CD8-positive, alpha-beta memory T cell (primary cell): ENCODE measurements around the gene ZSCAN10. TPM values are rescaled to one million over a fixed set of nuclear protein-coding genes. Genes with fewer than 3 reads are reported as not detected.

Source experiments
- CTCF ChIA-PET: fragments of 350-600 bp; sonication (Branson Sonifier 250); formaldehyde crosslinking; loops from one replicate; lab custom pipeline; 2021; ENCODE audit warnings: antibody characterized with exemption; lab: Charles Lee
- POLR2A ChIA-PET: fragments of 350-600 bp; sonication (Branson Sonifier 250); formaldehyde crosslinking; loops from one replicate; lab custom pipeline; 2021; ENCODE audit warnings: antibody characterized with exemption; lab: Charles Lee
- DNase-seq, 5 donors: peaks; one replicate each; pipeline versions ENCODE4 v3.0.0 to v3.0.0-alpha.2; 2020 to 2022; ENCODE audit warnings: mixed read lengths in 1 of 5
- H3K27ac ChIP-seq: one replicate; pipeline ENCODE4 v1.7.0; 2013; ENCODE audit warnings: low read depth, mild to moderate bottlenecking, low read length, moderate library complexity
- H3K27me3 ChIP-seq: 2 replicates; pipeline ENCODE4 v1.7.0; 2013; ENCODE audit warnings: low read length, mild to moderate bottlenecking; ENCODE audit not compliant: insufficient read depth, poor library complexity, severe bottlenecking
- H3K36me3 ChIP-seq: 2 replicates; pipeline ENCODE4 v1.7.0; 2013; ENCODE audit warnings: mild to moderate bottlenecking, low read length, moderate library complexity; ENCODE audit not compliant: insufficient read depth
- H3K4me1 ChIP-seq: 2 replicates; pipeline ENCODE4 v1.7.0; 2013; ENCODE audit warnings: mild to moderate bottlenecking, low read length, moderate library complexity; ENCODE audit not compliant: insufficient read depth
- H3K4me3 ChIP-seq: 2 replicates; pipeline ENCODE4 v1.7.0; 2013; ENCODE audit warnings: mild to moderate bottlenecking, low read length
- H3K9me3 ChIP-seq: 2 replicates; pipeline ENCODE4 v1.7.0; 2013; ENCODE audit warnings: mild to moderate bottlenecking, low read length
- H3K27ac Mint-ChIP-seq, 8 donors: one replicate each; pipeline ENCODE4 v1.8.0; 2020 to 2021; ENCODE audit warnings: mixed read lengths in 8 of 8, mild to moderate bottlenecking in 6 of 8, inconsistent platforms in 3 of 8, moderate library complexity in 3 of 8
- H3K27me3 Mint-ChIP-seq, 2 donors: one replicate each; pipeline ENCODE4 v1.8.0; 2020 to 2021; ENCODE audit warnings: mixed read lengths in 2 of 2, mild to moderate bottlenecking in 1 of 2, moderate library complexity in 1 of 2
- H3K36me3 Mint-ChIP-seq, 3 donors: one replicate each; pipeline ENCODE4 v1.8.0; 2020 to 2021; ENCODE audit warnings: mixed read lengths in 3 of 3, inconsistent platforms in 1 of 3, mild to moderate bottlenecking in 1 of 3
- H3K4me1 Mint-ChIP-seq, 3 donors: one replicate each; pipeline ENCODE4 v1.8.0; 2020 to 2021; ENCODE audit warnings: mixed read lengths in 3 of 3, inconsistent platforms in 1 of 3, mild to moderate bottlenecking in 1 of 3
- H3K4me3 Mint-ChIP-seq, 7 donors: one replicate each; pipeline ENCODE4 v1.8.0; 2020 to 2021; ENCODE audit warnings: mixed read lengths in 7 of 7, mild to moderate bottlenecking in 6 of 7, moderate library complexity in 4 of 7, inconsistent platforms in 2 of 7
- H3K9me3 Mint-ChIP-seq, 5 donors: one replicate each; pipeline ENCODE4 v1.8.0; 2020 to 2022; ENCODE audit warnings: mixed read lengths in 5 of 5, mild to moderate bottlenecking in 3 of 5, moderate library complexity in 2 of 5, inconsistent platforms in 1 of 5
- polyA plus RNA-seq: library from polyadenylated mRNA; unstranded; fragments of 300-500 nt; fragmentation: Illumina TruSeq; gene quantifications from one replicate; pipeline ENCODE4 v1.2.3, GENCODE V29; 2021
- total RNA-seq, 2 experiments: library from RNA; stranded (reverse); gene quantifications; one replicate each; pipeline ENCODE4 v1.2.3, GENCODE V29; 2021

Gene ZSCAN10
- total RNA-seq (under 1 TPM in 1 of 2 experiments, not detected in 1; 0.15 TPM), polyA plus RNA-seq (not detected)

DNA sequence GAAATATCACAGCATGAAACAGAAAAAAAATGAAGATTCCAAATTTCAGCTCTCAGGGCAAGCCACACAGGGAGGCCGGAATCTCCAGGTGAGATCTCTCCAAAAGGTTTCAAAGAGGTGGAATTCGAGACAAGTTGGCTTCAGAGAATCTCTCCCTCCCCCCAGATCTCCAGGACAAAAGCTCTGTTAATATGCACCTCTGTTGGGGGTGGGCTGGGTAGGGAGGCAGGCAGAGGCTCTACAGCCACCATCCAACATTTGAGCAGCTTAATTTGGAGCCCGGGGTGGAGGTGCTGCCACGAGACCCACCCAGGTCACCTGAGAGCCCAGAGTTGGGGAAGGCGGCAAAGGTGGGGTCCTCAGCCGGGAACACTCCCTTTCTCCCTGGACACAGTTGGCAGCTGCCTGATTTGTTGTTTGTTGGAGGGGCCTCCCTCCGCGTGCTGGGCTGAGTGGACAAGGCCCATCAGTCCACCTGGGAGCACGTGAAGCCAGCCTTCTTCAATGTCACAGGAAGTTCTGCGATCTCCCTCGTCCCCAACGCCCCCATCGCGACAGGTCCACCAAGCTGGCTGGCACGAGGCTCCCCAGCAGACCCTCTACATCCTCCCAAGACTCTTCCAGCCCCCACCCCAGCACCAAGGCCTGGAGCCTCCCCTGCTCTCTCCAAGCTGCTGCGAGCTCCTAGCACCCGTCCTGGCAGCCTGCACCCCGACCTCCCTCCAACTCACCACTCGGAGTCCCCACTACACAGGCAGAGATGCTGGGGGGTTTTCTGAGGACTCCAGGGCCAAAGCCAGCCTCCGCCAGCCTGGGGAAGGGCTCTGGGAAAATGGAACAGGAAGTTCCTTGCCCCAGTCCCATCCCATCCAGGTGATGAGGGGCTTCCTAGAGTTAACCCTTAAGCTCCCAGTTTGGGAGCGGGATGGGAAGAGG is at the start of gene ZSCAN10:
Gene ZSCAN10, minus strand, starts transcription at position 836 of the 936 bp plus-strand sequence. CDS start 6,357 bp downstream, outside the sequence.
- ChIA-PET POLR2A (interaction anchor here (1.0 to 3.9 kb wide), 5 partner anchors 23 to 56 kb away, joined by 3 to 27 read pairs (median 5); partner anchors contain the start of genes IL32 and ZNF213), CTCF (interaction anchor here (0.7 to 20.2 kb wide), 13 partner anchors 10 to 76 kb away, joined by 3 to 278 read pairs (median 4); partner anchors contain the start of genes IL32 and ZNF213)
- Histone ChIP-seq H3K27ac (no peak within 1 kb of the TSS), H3K36me3 (no peaks in the 10 kb centered on the region), H3K4me1 (peaks cover 47% of the 10 kb centered on the region), H3K4me3 (peak within 1 kb of the TSS; percentile 32), H3K9me3 (no peaks in the 10 kb centered on the region), H3K27me3 (no peaks in the 10 kb centered on the region)
- no peak for DNase-seq
- no peaks in the 10 kb centered on the region for H3K9me3 Mint-ChIP-seq
- no peaks in the 10 kb centered on the region for H3K36me3 Mint-ChIP-seq
- peaks cover 45 to 63% (median 45%) of the 10 kb centered on the region in 3 donors for H3K4me1 Mint-ChIP-seq
- peak within 1 kb of the TSS; percentile 27 to 94 (median 90) for H3K27ac Mint-ChIP-seq
- H3K4me3 Mint-ChIP-seq: peak within 1 kb of the TSS; percentile 71 to 87 (median 84)
- H3K27me3 Mint-ChIP-seq: no peaks in the 10 kb centered on the region

DNA sequence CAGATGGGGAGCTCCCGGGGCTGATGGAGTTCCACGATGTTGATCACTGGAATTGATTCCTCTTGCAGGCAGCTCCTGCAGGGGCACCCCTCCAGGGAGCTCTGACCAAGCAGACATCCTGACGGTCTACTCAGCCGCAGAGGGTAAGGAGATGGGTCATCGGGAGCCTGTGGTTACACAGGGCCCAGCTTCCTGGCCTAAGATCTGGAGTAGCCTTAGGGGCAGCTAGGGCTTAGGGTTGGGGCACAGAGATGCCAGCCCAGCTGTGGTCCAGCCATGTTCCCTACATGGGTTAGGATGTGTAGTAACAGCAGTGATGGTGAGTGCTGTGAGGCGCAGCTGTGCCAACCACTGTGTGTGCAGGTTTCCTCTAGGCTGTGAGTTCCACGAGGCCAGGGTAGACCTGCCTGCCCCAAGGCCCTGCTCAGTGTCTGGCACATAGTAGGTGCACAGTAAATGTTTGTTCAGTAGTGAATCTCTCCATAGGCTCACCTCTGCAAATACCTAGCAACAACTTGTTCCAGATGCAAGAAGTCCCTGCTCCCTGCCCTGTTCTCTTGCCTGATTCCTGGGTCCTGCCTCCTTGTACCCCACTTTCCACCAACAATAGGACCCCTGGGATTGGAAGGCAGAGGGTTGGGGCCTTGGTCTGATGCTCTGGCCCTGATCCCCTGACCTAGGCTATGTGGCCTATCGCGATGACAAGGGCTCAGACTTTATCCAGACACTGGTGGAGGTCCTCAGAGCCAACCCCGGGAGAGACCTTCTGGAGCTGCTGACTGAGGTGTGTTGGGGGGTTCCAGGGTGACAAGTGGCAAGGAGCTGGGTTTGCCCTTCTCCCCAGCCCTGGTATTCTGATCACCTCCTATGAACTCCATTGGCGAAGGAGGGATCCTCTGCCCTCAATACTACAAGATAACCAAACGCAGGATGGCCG is 49.4 kb upstream of the ZSCAN10 start:
- Histone ChIP-seq H3K4me3 (no peak overlapping the region), H3K4me1 (peaks cover 24% of the 10 kb centered on the region), H3K27ac (no peak overlapping the region), H3K9me3 (peaks cover 4% of the 10 kb centered on the region), H3K36me3 (no peaks in the 10 kb centered on the region), H3K27me3 (no peaks in the 10 kb centered on the region)
- peak overlapping the region; percentile 26 to 90 (median 86) for H3K4me3 Mint-ChIP-seq
- peaks cover 21 to 35% (median 30%) of the 10 kb centered on the region in 3 donors for H3K4me1 Mint-ChIP-seq
- H3K36me3 Mint-ChIP-seq: peaks cover 0 to 10% (median 0%) of the 10 kb centered on the region in 3 donors
- H3K9me3 Mint-ChIP-seq: peaks cover 4 to 16% (median 11%) of the 10 kb centered on the region in 5 donors
- ChIA-PET POLR2A (interaction anchor here (0.6 to 3.5 kb wide), 4 partner anchors 10 to 116 kb away, joined by 3 to 30 read pairs (median 4); partner anchors contain the start of gene ZNF213), CTCF (interaction anchor here (0.8 to 11.0 kb wide), 8 partner anchors 8 to 121 kb away, joined by 3 to 123 read pairs (median 4); partner anchors contain the start of gene ZNF213)
- DNase-seq: no peak
- H3K27me3 Mint-ChIP-seq: peaks cover 0 to 18% of the 10 kb centered on the region in 2 donors
- peak overlapping the region in 4 of 8 donors; percentile 57 to 99 (median 64) for H3K27ac Mint-ChIP-seq

DNA sequence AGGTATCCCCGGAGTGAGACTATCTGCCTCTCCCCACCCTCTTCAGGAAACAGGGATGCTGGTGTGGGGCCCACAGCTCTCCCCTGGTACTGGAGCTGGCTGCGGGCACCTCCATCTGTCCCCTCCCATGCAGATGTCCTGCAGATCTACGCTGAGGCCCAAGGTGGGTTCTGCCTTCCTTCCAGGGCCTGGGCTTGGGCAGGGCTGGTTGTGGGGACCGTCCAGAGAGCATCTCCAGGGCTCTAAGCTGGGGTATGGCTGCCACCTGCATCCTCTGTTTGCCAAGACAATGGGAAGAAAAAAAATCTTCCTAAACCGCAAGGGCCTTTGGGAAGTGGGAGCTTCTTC is 48.6 kb upstream of the ZSCAN10 start:
- H3K9me3 ChIP-seq: peaks cover 2% of the 10 kb centered on the region
- Mint-ChIP-seq H3K9me3 (peaks cover 3 to 11% (median 10%) of the 10 kb centered on the region in 5 donors), H3K27ac (no peak overlapping the region), H3K4me1 (peaks cover 19 to 34% (median 28%) of the 10 kb centered on the region in 3 donors), H3K27me3 (peaks cover 0 to 16% of the 10 kb centered on the region in 2 donors), H3K36me3 (peaks cover 0 to 13% (median 0%) of the 10 kb centered on the region in 3 donors), H3K4me3 (no peak overlapping the region)
- ChIA-PET CTCF (interaction anchor here (0.8 to 11.0 kb wide), 4 partner anchors 15 to 120 kb away, joined by 3 to 123 read pairs (median 4); partner anchors contain the start of gene ZNF213), POLR2A (interaction anchor here (0.6 to 3.5 kb wide), 5 partner anchors 11 to 390 kb away, joined by 3 to 30 read pairs (median 4); partner anchors contain the start of gene ZNF213)
- peaks cover 22% of the 10 kb centered on the region for H3K4me1 ChIP-seq
- no peaks in the 10 kb centered on the region for H3K36me3 ChIP-seq
- no peak overlapping the region for H3K27ac ChIP-seq
- DNase-seq: no peak
- no peaks in the 10 kb centered on the region for H3K27me3 ChIP-seq
- H3K4me3 ChIP-seq: no peak overlapping the region

DNA sequence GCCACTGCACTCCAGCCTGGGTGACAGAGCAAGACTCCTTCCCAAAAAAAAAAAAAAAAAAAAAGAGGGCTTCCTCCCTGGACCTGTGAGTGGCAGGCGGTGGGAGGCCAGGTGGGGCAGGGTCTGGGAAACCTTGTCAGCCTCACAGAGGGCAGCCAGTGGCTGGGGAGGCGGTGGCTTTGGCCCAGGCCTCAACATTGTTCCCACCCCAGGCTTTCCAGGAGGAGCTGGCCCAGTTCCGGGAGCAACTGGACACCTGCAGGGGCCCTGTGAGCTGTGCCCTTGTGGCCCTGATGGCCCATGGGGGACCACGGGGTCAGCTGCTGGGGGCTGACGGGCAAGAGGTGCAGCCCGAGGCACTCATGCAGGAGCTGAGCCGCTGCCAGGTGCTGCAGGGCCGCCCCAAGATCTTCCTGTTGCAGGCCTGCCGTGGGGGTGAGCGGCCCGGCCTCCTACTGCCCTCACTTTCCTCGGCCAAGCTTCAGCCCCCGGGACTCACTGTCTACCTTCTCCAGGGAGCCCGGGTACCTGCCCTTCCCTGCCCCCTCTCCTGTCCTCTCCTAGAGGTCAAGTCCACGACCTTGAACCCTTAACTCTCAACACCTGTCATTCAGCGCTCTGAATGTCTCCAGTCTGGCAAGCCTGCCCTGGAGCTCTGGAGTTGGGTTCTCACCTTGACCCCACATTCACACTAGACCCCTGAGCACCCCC is 48.1 kb upstream of the ZSCAN10 start:
- peaks cover 16 to 28% (median 23%) of the 10 kb centered on the region in 3 donors for H3K4me1 Mint-ChIP-seq
- H3K4me3 ChIP-seq: no peak overlapping the region
- H3K36me3 Mint-ChIP-seq: peaks cover 0 to 14% (median 3%) of the 10 kb centered on the region in 3 donors
- peaks cover 0 to 11% of the 10 kb centered on the region in 2 donors for H3K27me3 Mint-ChIP-seq
- peaks cover 17% of the 10 kb centered on the region for H3K4me1 ChIP-seq
- H3K27ac Mint-ChIP-seq: no peak overlapping the region
- ChIA-PET CTCF (interaction anchor here (0.7 to 11.0 kb wide), 3 partner anchors 15 to 137 kb away, joined by 3 to 123 read pairs (median 4); partner anchors contain the start of gene ZNF213), POLR2A (interaction anchor here (0.6 to 1.5 kb wide), 4 partner anchors 11 to 390 kb away, joined by 3 to 6 read pairs (median 4); partner anchors contain the start of gene ZNF213)
- H3K27me3 ChIP-seq: no peaks in the 10 kb centered on the region
- H3K36me3 ChIP-seq: no peaks in the 10 kb centered on the region
- no peak overlapping the region for H3K27ac ChIP-seq
- DNase-seq: no peak
- no peak overlapping the region for H3K4me3 Mint-ChIP-seq
- no peaks in the 10 kb centered on the region for H3K9me3 ChIP-seq
- H3K9me3 Mint-ChIP-seq: peaks cover 0 to 6% (median 5%) of the 10 kb centered on the region in 5 donors

DNA sequence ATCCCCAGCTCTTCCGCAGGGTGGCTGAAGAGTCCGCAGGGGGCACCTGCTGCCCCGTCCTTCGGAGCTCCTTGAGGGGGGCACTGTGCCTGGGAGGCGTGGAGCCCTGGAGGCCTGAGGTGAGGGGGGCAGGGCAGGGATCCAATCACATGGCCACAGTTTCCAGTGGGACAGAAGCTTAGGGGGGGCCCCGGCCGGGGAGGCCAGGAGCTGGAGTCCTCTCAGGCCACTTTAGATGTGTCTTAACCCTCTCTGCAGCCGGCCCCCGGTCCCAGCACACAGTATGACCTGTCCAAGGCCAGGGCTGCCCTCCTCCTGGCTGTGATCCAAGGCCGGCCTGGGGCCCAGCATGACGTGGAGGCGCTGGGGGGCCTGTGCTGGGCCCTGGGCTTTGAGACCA is 46.6 kb upstream of the ZSCAN10 start:
- Mint-ChIP-seq H3K36me3 (peaks cover 0 to 22% (median 4%) of the 10 kb centered on the region in 3 donors), H3K4me1 (peaks cover 7 to 15% (median 13%) of the 10 kb centered on the region in 3 donors), H3K27ac (no peak overlapping the region), H3K27me3 (peaks cover 0 to 3% of the 10 kb centered on the region in 2 donors), H3K4me3 (no peak overlapping the region), H3K9me3 (peaks cover 0 to 2% (median 0%) of the 10 kb centered on the region in 5 donors)
- ChIA-PET POLR2A (no interaction called here), CTCF (interaction anchor here (11.0 kb wide), 1 partner anchor 13 kb away, joined by 123 read pairs; the partner anchor contains the start of gene ZNF213)
- H3K36me3 ChIP-seq: no peaks in the 10 kb centered on the region
- H3K9me3 ChIP-seq: no peaks in the 10 kb centered on the region
- no peaks in the 10 kb centered on the region for H3K27me3 ChIP-seq
- no peak for DNase-seq
- no peak overlapping the region for H3K27ac ChIP-seq
- peaks cover 10% of the 10 kb centered on the region for H3K4me1 ChIP-seq
- no peak overlapping the region for H3K4me3 ChIP-seq

DNA sequence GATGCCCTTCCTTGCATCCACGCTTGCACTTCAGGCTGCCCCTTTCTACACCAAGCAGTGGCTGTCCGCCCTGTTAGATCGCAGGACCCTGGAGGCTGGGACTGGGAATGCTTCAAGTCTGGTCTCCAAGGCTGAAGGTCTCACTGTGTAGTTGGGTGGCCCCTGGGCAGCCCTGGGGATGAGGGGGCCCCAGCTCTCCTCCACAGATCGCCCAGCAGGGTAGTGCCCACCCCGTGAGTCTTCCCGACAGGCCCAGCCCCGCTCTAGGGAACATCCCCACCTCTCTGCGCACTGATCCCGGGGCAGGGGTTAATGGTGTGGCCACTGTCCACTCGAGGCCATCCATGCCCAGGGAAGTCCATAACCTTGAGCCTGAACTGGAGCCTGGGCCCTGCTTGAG is 46.1 kb upstream of the ZSCAN10 start:
- Histone ChIP-seq H3K9me3 (no peaks in the 10 kb centered on the region), H3K36me3 (no peaks in the 10 kb centered on the region), H3K4me3 (no peak overlapping the region), H3K4me1 (peaks cover 9% of the 10 kb centered on the region), H3K27ac (no peak overlapping the region), H3K27me3 (no peaks in the 10 kb centered on the region)
- Mint-ChIP-seq H3K4me3 (no peak overlapping the region), H3K9me3 (no peaks in the 10 kb centered on the region), H3K36me3 (peaks cover 0 to 24% (median 4%) of the 10 kb centered on the region in 3 donors), H3K27ac (peak overlapping the region in 1 of 8 donors; percentile 47), H3K27me3 (no peaks in the 10 kb centered on the region), H3K4me1 (peaks cover 5 to 12% (median 10%) of the 10 kb centered on the region in 3 donors)
- POLR2A ChIA-PET: no interaction called here
- DNase-seq: no peak
- CTCF ChIA-PET: interaction anchor here (11.0 kb wide), 1 partner anchor 13 kb away, joined by 123 read pairs; the partner anchor contains the start of gene ZNF213
